Caki2 (cell line): Measurements from ENCODE around the gene TBC1D17. TPM values are rescaled to one million over a fixed set of nuclear protein-coding genes. Genes with fewer than 3 reads are reported as not detected.
A peak's percentile ranks its signal among the peaks of the same experiment; 100 is the strongest.

Experiments
- DNase-seq: peaks from one replicate; pipeline ENCODE4 v3.0.0-alpha.2; 2015; ENCODE audit warnings: low read depth
- in situ Hi-C: cut with HindIII; loops from 2 replicates; pipeline ENCODE4 v1.10.0; 2016; ENCODE audit warnings: low sequenced_read_pairs, low pct_unique_long_range_greater_than_20kb, mixed read lengths
- total RNA-seq: library from RNA; depleted of rRNA; stranded (reverse); fragments of >200 nt; shearing (Covaris generic); gene quantifications from 2 replicates; pipeline ENCODE4 v1.2.3, GENCODE V29; 2014; ENCODE audit warnings: low replicate concordance

Gene TBC1D17
- total RNA-seq, 1 experiment from 2014 or later = 7.1 TPM

DNA sequence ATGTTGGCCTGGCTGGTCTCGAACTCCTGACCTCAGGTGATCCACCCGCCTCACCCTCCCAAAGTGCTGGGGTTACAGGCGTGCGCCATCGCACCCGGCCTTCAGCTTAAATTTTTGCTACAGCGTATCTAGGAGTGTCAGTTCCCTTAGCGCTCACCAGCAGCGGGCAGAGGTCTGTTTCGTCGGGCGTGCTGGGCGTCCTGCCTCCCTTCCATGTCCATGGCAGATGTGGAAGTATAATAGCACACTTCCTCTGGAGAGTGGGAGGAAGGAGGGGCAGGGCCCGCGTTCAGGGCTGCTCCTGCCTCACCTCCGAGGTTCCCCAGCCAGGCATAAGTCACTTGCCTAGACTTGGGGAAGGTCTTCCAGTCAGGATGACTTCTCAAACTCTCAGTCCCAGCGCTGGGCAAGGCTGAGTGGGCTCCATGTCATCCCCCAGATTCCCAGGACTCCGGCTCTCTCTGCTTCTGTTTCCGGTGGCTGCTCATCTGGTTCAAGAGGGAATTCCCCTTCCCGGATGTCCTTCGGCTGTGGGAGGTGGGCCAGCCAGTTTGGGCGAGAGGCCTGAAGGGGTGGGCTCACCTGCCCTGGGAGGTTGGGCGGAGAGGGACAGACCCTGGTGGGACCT, 9.6 kb downstream of the TBC1D17 start:
- in situ Hi-C loops = no loop called here
- peak; percentile 42 for DNase-seq

DNA sequence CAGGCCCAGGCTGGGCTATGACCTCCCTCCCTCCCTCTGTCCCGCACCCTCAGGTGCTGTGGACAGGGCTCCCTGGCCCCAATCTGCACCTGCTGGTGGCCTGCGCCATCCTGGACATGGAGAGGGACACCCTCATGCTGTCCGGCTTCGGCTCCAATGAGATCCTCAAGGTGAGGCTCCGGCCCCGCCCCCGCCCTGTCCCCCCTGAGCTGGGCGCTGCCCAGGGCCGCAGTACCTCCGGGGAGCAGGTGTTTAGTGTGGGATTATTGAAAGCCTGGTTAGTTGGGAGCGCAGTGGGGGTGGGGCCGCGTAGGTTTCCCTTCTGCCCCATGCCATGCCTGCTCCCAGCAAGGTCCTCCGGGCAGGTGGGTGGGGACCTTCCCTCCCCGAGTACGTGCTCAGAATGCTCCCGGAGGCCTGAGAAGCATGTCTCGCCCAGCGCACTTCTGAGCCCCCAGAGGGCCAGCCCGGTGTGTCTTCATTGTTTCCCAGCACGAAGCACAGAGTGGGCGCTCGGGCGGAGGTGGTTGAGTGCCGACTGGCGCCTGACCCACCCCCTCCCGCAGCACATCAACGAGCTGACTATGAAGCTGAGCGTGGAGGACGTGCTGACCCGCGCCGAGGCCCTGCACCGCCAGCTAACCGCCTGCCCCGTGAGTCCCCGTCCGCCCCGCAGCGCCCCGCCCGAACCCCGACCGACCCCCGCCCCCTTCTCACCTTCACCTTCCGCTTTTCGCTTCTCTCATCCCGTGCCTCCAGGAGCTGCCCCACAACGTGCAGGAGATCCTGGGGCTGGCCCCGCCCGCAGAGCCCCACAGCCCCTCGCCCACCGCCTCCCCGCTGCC, 10.4 kb downstream of the TBC1D17 start:
- DNase-seq = no peak
- in situ Hi-C loops = no loop called here

DNA sequence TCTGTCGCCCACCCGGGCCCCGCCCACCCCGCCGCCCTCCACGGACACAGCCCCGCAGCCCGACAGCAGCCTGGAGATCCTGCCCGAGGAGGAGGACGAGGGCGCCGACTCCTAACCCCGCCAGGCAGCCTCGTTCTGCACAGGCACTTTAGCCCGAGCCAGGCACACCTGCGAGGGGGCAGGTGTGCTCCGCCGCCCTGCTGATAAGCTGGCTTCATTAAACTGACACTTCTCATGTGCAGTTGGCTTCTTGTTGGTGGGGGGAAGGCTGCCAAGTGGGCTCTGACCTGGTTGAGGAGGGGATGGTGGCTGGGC, 11.0 kb downstream of the TBC1D17 start:
- in situ Hi-C loops = no loop called here
- DNase-seq = no peak

DNA sequence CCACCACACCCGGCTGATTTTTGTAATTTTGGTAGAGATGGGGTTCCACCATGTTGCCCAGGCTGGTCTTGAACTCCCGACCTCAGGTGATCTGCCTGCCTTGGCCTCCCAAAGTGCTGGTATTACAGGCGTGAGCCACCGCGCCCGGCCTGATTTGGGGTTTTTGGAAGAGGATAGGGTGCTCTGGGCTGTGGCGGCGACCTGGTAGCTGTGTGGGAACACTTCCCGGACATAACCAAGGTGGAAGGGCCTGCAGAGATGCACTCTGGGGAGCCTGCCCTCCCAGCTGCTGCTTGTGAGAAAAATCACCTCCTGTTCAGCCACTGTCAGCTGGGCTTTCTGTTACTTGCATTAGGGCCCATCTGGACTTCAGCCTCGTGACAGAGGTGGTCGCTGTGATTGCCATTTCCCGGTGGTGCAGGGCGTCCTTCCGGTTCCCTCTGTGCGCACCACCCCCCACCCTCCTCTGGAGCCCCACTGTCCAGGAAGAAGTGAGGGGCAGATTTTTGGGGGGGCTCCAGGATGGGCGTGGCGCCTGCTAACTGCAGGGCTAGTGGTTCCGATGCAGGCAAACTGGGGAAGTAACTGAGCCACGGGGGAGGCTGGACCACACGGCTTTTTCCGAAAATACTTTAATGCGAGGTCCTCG, 11.7 kb downstream of the TBC1D17 start:
- DNase-seq = no peak
- in situ Hi-C loops = no loop called here

DNA sequence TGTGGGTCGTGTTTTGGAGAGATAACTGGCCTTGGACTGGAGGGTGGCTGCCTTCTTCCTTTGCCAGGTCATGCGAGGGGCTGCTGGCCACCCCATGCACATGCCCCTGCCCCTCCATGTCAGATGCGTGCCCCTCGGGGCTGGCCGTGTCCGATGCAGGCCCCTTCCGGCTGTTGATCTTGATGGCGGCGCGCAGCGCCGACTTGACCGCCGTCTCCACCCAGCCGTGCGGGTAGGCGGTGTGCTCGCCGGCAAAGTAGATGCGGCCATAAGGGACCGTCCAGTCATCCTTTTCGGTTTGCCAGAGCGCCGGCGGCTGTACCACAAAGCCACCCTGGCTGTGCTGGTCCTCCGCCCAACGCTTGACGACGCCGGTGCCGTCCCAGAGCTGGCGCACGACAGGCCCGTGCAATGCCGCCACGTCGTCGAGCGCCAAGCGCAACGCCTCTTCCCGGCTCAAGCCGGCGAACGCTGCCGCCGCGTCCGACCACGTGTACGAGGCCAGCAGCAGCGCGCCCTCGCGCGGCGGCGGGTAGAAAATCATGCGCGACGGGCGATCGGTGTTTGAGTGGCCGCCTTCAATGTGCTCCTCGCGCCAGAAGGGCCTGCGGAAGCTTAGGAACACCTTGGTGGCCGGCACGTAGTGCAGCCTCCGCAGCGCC, 12.3 kb downstream of the TBC1D17 start:
- peak; percentile 80 for DNase-seq
- in situ Hi-C loops = no loop called here

DNA sequence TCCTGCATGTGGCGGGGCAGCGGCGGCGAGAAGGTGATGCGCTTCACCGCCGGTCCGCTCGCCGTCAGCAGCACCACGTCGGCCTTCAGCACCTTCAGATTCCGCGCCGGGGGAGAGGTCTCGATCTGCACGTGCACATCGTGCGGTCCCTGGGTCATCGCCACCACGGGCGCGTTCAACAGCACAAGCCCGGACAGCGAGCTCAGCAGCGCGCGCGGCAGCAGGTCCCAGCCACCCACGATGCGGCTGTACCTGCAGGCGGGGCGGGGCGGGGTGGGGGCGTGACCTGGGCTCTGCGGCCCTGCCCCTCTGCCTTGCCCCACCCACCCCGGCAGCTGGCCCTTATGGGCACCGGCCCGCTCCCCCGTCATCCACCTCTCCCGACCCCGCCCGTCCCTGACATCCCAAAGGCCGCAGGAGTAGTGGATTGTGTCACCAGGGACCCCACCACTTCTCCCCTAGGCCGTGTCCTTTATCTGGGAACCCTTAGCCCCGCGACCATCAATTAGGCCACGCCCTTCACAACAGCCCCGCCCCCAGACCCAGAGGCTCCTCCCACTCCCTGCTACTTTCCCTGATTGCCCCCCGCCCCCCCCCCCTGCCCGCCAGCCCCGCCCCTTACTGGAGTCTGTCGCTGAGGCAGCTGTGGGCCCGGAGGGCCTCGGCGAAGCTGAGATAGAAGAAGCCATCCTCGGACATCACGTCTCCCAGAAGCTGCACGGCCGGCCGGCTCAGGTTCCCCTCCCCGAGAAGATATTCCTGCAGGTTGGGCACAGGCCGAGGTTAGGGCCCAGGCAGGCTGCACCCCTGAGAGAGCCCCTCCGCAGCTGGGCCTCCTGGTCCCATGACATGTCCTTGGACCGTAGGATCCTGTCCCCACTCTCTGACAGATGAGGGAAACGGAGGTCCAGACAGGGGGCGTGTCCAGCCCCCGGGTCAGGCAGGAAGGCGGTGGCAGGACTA, 13.1 kb downstream of the TBC1D17 start:
- DNase-seq = no peak
- in situ Hi-C loops = no loop called here

DNA sequence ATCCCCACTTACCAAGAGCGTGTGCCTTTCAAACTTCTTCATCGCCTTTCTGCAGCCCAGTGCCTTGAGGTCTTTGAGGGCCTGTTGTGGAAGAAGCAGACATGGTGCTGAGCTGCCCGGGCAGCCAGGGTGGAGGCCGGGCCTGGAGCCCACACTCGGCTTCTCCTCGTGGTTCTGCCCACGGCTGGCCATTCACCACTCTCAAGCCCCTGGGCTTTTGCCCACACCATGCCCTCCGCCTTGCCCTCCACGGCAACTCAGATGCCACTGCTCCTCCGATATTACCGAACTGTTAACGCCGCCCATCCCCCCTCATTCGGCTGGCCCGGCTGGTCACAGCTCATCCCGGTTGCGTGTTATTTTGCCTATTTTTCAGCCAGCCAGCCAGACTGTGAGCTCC, 13.9 kb downstream of the TBC1D17 start:
- in situ Hi-C loops = no loop called here
- DNase-seq = no peak

DNA sequence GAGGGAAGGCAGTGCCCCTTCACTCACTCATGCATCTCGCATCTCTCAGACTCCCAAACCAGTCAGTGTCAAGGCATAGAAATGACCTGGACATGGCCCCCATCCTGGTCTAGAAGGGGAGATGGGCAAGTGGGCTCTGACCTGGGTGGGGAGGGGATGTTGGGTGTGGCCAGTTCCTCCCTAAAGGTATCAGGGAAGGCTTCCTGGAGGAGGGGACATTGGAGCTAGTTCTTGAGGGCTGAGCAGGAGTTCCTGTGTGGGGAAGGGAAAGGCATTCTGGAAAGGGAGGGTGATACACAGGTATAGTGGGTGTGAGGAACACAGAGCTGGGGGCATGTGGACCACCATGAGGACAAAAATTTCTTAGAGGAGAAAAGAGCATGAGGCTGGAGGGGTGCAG, 15.2 kb downstream of the TBC1D17 start:
- DNase-seq = no peak
- in situ Hi-C loops = no loop called here

DNA sequence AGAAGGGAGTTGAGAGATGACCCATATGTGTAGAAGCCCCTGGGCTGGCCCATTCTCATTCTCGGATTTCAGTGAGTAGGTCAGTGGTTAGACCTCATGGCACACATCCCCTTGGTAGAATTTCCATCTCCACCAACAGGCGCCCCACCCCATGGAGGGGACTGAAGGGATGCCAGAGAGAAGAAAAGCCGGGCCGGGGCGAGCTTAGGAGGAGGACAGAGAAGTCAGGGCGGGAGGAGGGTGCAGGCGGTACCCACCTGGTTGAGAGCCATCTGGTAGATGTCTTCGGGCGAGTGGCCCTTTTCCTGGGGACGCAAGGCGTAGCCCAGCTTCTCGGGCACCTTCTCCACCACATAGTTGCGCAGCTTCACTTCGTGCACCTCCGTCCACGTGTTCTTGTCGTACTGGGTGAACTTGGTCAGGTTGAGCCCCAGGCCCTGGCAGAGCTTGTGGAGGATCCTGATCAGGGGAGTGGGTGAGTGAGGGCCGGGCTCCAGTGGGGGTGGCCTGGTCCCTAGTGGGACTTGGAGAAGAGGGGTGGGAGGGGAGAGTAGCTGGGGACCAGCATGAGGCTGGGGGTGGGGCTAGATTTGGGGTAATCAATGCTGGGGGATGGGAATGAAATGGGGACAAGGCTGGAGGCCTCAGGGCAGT, 16.6 kb downstream of the TBC1D17 start:
- no peak for DNase-seq

DNA sequence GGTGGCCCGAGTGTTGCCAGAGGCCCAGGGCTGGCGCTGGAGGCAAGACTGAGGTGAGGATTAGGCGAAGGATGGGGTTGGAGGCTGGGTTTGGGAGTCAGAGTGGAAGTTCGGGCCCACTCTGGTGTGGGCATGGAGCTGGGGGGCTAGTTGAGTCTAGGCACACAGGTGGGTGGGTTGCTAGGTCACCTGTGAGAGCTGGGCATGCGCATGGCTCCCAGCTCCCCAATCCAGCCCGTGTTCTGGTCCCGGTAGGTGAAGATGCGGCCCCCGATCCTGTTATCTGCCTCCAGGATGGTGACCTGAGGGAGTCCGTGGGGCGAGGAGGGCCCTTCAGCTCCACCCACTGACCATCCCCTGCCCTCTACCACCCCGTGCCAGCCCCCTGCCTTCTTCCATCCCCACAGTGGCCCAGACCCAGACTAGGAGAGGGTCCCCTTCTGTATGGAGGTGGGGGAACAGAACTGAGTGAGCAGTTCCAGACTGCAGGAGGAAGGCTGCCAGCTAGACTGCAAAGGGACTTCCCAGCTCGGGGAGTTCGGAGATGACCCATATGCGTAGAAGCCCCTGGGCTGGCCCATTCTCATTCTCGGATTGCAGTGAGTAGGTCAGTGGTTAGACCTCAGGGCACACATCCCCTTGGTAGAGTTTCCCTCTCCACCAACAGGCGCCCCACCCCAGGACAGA, 17.5 kb downstream of the TBC1D17 start:
- in situ Hi-C loops = no loop called here
- no peak for DNase-seq

More for the DNA sequence above, 16.6 kb downstream of the TBC1D17 start:
- in situ Hi-C loops = no loop called here

DNA sequence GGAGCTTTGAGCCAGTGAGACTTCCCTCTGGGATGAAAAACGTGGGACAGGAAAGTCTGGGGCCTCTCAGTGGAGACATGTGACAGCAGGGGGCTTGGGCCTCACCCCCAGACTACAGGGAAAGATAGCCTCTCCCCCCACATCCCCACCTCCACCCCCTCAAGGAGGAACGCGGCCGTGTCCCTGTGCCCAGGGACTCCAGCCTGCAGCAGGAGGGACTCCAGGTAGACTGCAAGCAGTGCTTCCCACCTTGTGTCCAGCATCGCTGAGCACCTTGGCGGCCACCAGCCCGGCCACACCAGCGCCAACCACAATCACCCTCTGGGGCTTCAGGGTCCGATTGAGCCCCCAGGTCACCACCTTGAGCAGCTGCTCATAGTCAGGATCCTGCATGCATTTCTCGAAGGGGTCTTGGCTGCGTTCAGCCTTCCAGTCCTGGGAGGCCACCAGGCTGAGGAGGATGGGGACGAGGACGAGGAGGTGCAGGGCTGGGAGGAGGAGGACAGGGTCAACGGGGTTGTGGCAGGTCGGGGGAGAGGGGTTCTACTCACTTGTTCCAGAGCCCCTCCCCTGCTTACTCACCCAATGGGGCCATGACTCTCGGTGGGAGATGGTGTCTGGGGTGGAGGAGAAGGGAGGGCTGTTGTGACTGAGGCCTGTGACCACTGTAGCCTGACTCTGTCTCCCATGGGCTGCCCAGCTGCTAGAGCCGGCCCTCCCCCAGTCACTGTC, 18.2 kb downstream of the TBC1D17 start:
- in situ Hi-C loops = no loop called here
- DNase-seq = no peak

DNA sequence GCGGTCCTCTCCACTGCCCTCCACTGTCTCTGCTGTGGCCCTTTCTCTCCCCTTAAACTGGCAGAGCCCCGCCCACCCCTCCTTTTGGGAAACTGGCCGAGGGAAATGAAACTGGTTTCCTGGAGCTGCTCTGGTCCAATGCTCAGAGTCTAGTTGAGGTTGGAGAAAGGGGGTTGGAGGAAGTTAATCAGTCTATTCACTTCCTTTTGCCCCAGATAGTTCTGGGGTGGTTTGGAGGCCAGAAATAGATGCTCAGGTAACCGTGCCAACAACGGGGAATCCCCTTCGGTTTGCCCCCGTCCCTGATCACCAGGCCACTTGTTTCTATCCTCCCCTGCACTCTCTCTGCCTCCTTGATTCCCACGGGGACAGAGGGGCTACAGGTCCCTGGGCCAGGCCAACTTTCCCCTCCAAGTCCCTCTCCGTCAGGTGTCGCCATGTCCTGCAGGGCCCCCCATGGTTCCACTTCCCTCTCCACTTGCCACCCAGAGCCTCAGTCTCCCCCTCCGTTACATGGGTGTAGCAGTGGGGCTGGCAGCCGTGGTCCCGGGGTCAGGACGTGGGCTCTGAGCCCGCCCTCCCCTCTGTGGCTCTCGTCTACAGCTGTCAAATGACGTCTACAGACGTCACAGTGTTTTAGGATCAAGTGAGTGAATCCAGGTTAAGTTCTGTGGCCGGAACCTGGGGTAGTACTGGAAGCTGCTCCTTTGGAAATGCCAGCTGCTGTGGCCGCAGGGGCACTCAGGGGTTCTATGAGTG, 19.5 kb downstream of the TBC1D17 start, which contains the start of gene IL4I1:
TSS of gene IL4I1 (minus strand) at position 25 of the 759 bp plus-strand sequence. CDS start 727 bp downstream, outside the sequence.
- peak; percentile 88 for DNase-seq
- in situ Hi-C loops = no loop called here

DNA sequence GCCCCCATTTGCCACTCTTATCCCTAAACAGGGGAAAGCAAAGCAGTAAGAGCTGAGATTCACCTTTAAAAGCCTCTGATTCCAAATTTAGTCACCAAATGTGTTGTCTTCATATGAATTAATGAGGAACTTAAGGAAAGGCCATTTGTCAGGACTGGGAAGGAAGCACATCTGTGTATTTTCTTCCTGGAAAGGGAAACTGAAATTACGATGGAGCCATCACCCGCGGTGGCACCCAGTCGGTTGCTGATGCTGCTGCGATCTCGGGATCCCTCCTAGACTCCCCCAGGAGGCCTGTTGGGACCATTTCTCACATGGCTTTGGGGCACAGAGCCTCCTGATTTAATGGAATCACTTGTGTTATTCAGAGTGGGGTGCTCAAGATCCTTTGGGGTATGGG, 26.6 kb downstream of the TBC1D17 start:
- in situ Hi-C loops = no loop called here
- DNase-seq = no peak

DNA sequence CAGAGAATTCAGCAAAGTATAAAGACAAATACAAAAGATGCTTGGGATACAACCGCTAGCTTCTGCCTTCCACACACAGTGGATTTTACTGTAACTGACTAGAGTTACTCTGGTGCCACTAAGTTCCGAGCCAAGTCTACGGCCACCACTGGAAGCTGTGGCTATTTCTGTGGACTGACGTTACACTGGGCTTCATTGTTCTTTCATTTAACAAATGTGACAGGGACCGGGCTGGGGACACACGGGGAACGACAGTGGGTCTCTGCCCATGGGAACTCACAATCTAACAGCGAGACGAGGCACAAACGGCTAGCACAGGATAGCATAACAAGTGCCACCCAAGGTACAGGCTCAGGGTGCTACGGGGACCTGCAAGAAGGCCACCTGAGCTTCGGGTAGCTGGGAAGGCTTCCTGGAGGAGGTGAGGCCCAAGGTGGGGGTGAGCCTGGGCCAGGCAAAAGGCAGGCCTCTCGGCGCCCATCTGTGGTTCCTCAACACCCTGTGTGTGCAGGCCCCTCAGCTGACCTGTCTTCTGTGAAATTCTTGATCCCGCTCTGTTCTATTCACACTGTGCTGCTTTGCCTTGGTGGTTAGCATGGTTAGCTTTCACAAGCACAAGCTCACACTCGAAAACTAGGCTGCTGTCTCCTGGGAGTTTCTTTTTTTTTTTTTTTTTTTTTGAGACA, 29.5 kb downstream of the TBC1D17 start:
- in situ Hi-C loops = no loop called here
- no peak for DNase-seq
